HepG2 (cell line): ENCODE data around the gene SZRD1. TPM values are rescaled to one million over a fixed set of nuclear protein-coding genes. Genes with fewer than 3 reads are reported as not detected.

ENCODE experiments used
- BHLHE40 ChIP-seq: IDR thresholded peaks from 2 replicates; pipeline ENCODE4 v1.6.1; 2011; ENCODE audit warnings: low read length, improper control_type of control experiment
- FOSL2 ChIP-seq: sonication (generic); formaldehyde crosslinking; IDR thresholded peaks from 2 replicates; pipeline ENCODE4 v1.4.0; 2020; ENCODE audit warnings: missing genetic modification reagents
- HNF4A ChIP-seq: sonication (generic); formaldehyde crosslinking; IDR thresholded peaks from 2 replicates; pipeline ENCODE4 v1.4.0; 2020; ENCODE audit warnings: missing genetic modification reagents
- HNRNPK ChIP-seq: fragments of 200-400 bp; formaldehyde crosslinking; IDR thresholded peaks from 2 replicates; pipeline ENCODE4 v1.6.1; 2018; ENCODE audit warnings: low read length, low read depth, moderate library complexity, mild to moderate bottlenecking; ENCODE audit not compliant: poor library complexity, severe bottlenecking
- HNRNPUL1 ChIP-seq: fragments of 200-400 bp; formaldehyde crosslinking; IDR thresholded peaks from 2 replicates; pipeline ENCODE4 v1.6.1; 2017; ENCODE audit warnings: low read depth, mild to moderate bottlenecking, low read length, moderate library complexity
- KDM3A ChIP-seq: IDR thresholded peaks from 2 replicates; pipeline ENCODE4 v1.6.1; 2018; ENCODE audit warnings: low read depth, missing compliant biosample characterization
- LRRFIP1 ChIP-seq: sonication (generic); formaldehyde crosslinking; conservative IDR thresholded peaks from 2 replicates; pipeline ENCODE4 v1.4.0; 2020; ENCODE audit warnings: missing genetic modification reagents
- MIXL1 ChIP-seq: IDR thresholded peaks from 2 replicates; pipeline ENCODE4 v1.6.1; 2016
- NFYB ChIP-seq: sonication (generic); formaldehyde crosslinking; IDR thresholded peaks from 2 replicates; pipeline ENCODE4 v1.4.0; 2020; ENCODE audit warnings: missing genetic modification reagents
- ZEB1 ChIP-seq: IDR thresholded peaks from 2 replicates; pipeline ENCODE4 v1.6.1; 2012; ENCODE audit warnings: mild to moderate bottlenecking, low read depth, inconsistent platforms; ENCODE audit not compliant: insufficient replicate concordance
- ZFP62 ChIP-seq: sonication (generic); formaldehyde crosslinking; IDR thresholded peaks from 2 replicates; pipeline ENCODE4 v1.4.0; 2020; ENCODE audit warnings: missing genetic modification reagents
- ZNF207 ChIP-seq: fragments of 450-650 bp; IDR thresholded peaks from 2 replicates; pipeline ENCODE4 v1.6.1; 2016; ENCODE audit warnings: antibody characterized with exemption, borderline replicate concordance
- ZNF639 ChIP-seq: conservative IDR thresholded peaks from 2 replicates; pipeline ENCODE4 v1.6.1; 2018; ENCODE audit warnings: missing genetic modification reagents
- ZNF713 ChIP-seq: sonication (generic); formaldehyde crosslinking; IDR thresholded peaks from 2 replicates; pipeline ENCODE4 v1.4.0; 2020; ENCODE audit warnings: mild to moderate bottlenecking, missing genetic modification reagents
- polyA plus RNA-seq, 8 experiments: library from polyadenylated mRNA; depleted of rRNA in 3 of 8; stranded (reverse) in 7 of 8; unstranded in 1 of 8; fragments of >200 nt; fragmentation: Illumina TruSeq in 4 of 8; extraction: Trizol in 4 of 8; gene quantifications; 2 replicates each; pipeline versions ENCODE4 v1.2.1 to v1.2.3, GENCODE V29; 2011 to 2016; ENCODE audit warnings: low read depth in 4 of 8, missing spikeins in 1 of 8, mixed read lengths in 1 of 8; ENCODE audit not compliant: insufficient read depth in 1 of 8
- total RNA-seq, 5 experiments: library from RNA; depleted of rRNA; stranded (reverse); fragments of >200 nt; fragmentation: Illumina TruSeq; extraction: Trizol; gene quantifications; 2 replicates each; pipeline ENCODE4 v1.2.3, GENCODE V29; 2016; ENCODE audit warnings: low read depth in 1 of 5
- TF ChIP-seq, protein P1 (sequence below): IDR thresholded peaks from 2 replicates; pipeline ENCODE4 v1.6.1; 2016; ENCODE audit warnings: low read depth, missing genetic modification reagents, missing compliant biosample characterization
- TF ChIP-seq, protein P2 (sequence below): sonication (generic); formaldehyde crosslinking; IDR thresholded peaks from 2 replicates; pipeline ENCODE4 v1.4.0; 2020; ENCODE audit warnings: missing genetic modification reagents

Gene SZRD1
- total and polyA plus RNA-seq, 2 of the 13 experiments (the other 11 are each of a cell fraction or from before 2014, with no cell fraction given) = 28.5 to 41.4 TPM

GRCh38 chr1:16366722-16367257, at the start of gene SZRD1 (continued):
- TF ChIP-seq, protein P1, sequence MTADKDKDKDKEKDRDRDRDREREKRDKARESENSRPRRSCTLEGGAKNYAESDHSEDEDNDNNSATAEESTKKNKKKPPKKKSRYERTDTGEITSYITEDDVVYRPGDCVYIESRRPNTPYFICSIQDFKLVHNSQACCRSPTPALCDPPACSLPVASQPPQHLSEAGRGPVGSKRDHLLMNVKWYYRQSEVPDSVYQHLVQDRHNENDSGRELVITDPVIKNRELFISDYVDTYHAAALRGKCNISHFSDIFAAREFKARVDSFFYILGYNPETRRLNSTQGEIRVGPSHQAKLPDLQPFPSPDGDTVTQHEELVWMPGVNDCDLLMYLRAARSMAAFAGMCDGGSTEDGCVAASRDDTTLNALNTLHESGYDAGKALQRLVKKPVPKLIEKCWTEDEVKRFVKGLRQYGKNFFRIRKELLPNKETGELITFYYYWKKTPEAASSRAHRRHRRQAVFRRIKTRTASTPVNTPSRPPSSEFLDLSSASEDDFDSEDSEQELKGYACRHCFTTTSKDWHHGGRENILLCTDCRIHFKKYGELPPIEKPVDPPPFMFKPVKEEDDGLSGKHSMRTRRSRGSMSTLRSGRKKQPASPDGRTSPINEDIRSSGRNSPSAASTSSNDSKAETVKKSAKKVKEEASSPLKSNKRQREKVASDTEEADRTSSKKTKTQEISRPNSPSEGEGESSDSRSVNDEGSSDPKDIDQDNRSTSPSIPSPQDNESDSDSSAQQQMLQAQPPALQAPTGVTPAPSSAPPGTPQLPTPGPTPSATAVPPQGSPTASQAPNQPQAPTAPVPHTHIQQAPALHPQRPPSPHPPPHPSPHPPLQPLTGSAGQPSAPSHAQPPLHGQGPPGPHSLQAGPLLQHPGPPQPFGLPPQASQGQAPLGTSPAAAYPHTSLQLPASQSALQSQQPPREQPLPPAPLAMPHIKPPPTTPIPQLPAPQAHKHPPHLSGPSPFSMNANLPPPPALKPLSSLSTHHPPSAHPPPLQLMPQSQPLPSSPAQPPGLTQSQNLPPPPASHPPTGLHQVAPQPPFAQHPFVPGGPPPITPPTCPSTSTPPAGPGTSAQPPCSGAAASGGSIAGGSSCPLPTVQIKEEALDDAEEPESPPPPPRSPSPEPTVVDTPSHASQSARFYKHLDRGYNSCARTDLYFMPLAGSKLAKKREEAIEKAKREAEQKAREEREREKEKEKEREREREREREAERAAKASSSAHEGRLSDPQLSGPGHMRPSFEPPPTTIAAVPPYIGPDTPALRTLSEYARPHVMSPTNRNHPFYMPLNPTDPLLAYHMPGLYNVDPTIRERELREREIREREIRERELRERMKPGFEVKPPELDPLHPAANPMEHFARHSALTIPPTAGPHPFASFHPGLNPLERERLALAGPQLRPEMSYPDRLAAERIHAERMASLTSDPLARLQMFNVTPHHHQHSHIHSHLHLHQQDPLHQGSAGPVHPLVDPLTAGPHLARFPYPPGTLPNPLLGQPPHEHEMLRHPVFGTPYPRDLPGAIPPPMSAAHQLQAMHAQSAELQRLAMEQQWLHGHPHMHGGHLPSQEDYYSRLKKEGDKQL (CRISPR knock-in tag) = no peak
- TF ChIP-seq MIXL1 (peak; percentile 66; the same call in 1 of the 2 replicates), KDM3A (CRISPR knock-in tag) (0 out of 2 replicates have a peak, but pooled peaks have one; percentile 22), HNRNPUL1 (no peak), ZNF207 (no peak), ZNF639 (CRISPR knock-in tag) (0 out of 2 replicates have a peak, but pooled peaks have one; percentile 71), LRRFIP1 (CRISPR knock-in tag) (no peak), FOSL2 (peak; percentile 47), ZEB1 (no peak), HNRNPK (no peak), ZNF713 (CRISPR knock-in tag) (no peak), HNF4A (CRISPR knock-in tag) (peak; percentile 51; the same call in 1 of the 2 replicates), NFYB (CRISPR knock-in tag) (peak; percentile 37; the same call in 1 of the 2 replicates), BHLHE40 (peak; percentile 38; the same call in 1 of the 2 replicates), ZFP62 (no peak)
- TF ChIP-seq, protein P2, sequence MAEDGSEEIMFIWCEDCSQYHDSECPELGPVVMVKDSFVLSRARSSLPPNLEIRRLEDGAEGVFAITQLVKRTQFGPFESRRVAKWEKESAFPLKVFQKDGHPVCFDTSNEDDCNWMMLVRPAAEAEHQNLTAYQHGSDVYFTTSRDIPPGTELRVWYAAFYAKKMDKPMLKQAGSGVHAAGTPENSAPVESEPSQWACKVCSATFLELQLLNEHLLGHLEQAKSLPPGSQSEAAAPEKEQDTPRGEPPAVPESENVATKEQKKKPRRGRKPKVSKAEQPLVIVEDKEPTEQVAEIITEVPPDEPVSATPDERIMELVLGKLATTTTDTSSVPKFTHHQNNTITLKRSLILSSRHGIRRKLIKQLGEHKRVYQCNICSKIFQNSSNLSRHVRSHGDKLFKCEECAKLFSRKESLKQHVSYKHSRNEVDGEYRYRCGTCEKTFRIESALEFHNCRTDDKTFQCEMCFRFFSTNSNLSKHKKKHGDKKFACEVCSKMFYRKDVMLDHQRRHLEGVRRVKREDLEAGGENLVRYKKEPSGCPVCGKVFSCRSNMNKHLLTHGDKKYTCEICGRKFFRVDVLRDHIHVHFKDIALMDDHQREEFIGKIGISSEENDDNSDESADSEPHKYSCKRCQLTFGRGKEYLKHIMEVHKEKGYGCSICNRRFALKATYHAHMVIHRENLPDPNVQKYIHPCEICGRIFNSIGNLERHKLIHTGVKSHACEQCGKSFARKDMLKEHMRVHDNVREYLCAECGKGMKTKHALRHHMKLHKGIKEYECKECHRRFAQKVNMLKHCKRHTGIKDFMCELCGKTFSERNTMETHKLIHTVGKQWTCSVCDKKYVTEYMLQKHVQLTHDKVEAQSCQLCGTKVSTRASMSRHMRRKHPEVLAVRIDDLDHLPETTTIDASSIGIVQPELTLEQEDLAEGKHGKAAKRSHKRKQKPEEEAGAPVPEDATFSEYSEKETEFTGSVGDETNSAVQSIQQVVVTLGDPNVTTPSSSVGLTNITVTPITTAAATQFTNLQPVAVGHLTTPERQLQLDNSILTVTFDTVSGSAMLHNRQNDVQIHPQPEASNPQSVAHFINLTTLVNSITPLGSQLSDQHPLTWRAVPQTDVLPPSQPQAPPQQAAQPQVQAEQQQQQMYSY (CRISPR knock-in tag) = no peak
